HG02884 (cell line): ENCODE results near the gene OSBPL9.
"Not testable (repeated sequence)": the region's sequence is repeated elsewhere in the genome, so short reads cannot be mapped to it uniquely, and the experiment has no call there.

Experiments used
- ATAC-seq: cut with Tn5 transposase; IDR thresholded peaks from one replicate; pipeline ENCODE4 v1.9.1; 2021; ENCODE audit warnings: mild to moderate bottlenecking, moderate library complexity; ENCODE audit not compliant: unreplicated experiment

Gene OSBPL9

GRCh38 chr1:51663721-51664120 lies 46.8 kb downstream of the OSBPL9 start:
- ATAC-seq, result no peak

GRCh38 chr1:51664421-51665240 lies 47.7 kb downstream of the OSBPL9 start:
- ATAC-seq, result no peak

- ATAC-seq, result no peak
Observed at GRCh38 chr1:51666478-51666877, 49.6 kb downstream of the OSBPL9 start.

- ATAC-seq, result no peak
Observed at GRCh38 chr1:51667561-51667960, 50.7 kb downstream of the OSBPL9 start.

GRCh38 chr1:51669272-51669671 lies 52.4 kb downstream of the OSBPL9 start:
- ATAC-seq, result no peak

- no peak for ATAC-seq
Observed at GRCh38 chr1:51669816-51670215, 52.9 kb downstream of the OSBPL9 start.

GRCh38 chr1:51671527-51672325 lies 54.8 kb downstream of the OSBPL9 start:
- ATAC-seq, result no peak

- ATAC-seq, result no peak
Observed at GRCh38 chr1:51673279-51673678, 56.4 kb downstream of the OSBPL9 start.

GRCh38 chr1:51675177-51675780 lies 58.4 kb downstream of the OSBPL9 start:
- no peak for ATAC-seq

GRCh38 chr1:51679435-51679834 lies 62.5 kb downstream of the OSBPL9 start:
- ATAC-seq, result peak; percentile 50

- ATAC-seq, result no peak
Observed at GRCh38 chr1:51684776-51685175, 67.9 kb downstream of the OSBPL9 start.

- no peak for ATAC-seq
Observed at GRCh38 chr1:51686450-51686849, 69.6 kb downstream of the OSBPL9 start.

- no peak for ATAC-seq
Observed at GRCh38 chr1:51689075-51689440, 72.2 kb downstream of the OSBPL9 start.

- no peak for ATAC-seq
Observed at GRCh38 chr1:51689643-51690042, 72.8 kb downstream of the OSBPL9 start.

- no peak for ATAC-seq
Observed at GRCh38 chr1:51690285-51690961, 73.5 kb downstream of the OSBPL9 start.

GRCh38 chr1:51691920-51692319 lies 75.0 kb downstream of the OSBPL9 start:
- no peak for ATAC-seq

GRCh38 chr1:51693419-51694155 lies 76.7 kb downstream of the OSBPL9 start:
- ATAC-seq, result no peak

- ATAC-seq, result no peak
Observed at GRCh38 chr1:51697166-51697565, 80.3 kb downstream of the OSBPL9 start.

- no peak for ATAC-seq
Observed at GRCh38 chr1:51699391-51699790, 82.5 kb downstream of the OSBPL9 start.

- not testable (repeated sequence) for ATAC-seq
Observed at GRCh38 chr1:51701782-51702181, 84.9 kb downstream of the OSBPL9 start.
